Adrenal gland (tissue), 12 donors: Measurements from ENCODE around the gene NYAP2. TPM values are rescaled to one million over a fixed set of nuclear protein-coding genes. Genes with fewer than 3 reads are reported as not detected.

Source experiments
- DNase-seq, 7 donors: peaks; one replicate each; pipeline ENCODE4 v3.0.0-alpha.2; 2019 to 2020
- H3K27ac ChIP-seq, 5 donors: fragments of 200-600 bp; sonication (generic) in 4 of 5; 1 replicate in 3 of 5; 2 replicates in 2 of 5; pipeline versions ENCODE4 v1.5.1 to v1.8.0; 2016 to 2020; ENCODE audit warnings: mild to moderate bottlenecking in 1 of 5
- H3K27me3 ChIP-seq: fragments of 200-600 bp; 2 replicates; pipeline ENCODE4 v1.8.0; 2021
- H3K36me3 ChIP-seq, 2 donors: fragments of 200-600 bp; replicated peaks in 1 of 2; 1 replicate in 1 of 2; 2 replicates in 1 of 2; pipeline versions ENCODE4 v1.5.1 to v1.8.0; 2018 to 2022
- H3K4me1 ChIP-seq, 2 donors: fragments of 200-600 bp; replicated peaks in 1 of 2; 1 replicate in 1 of 2; 2 replicates in 1 of 2; pipeline versions ENCODE4 v1.5.1 to v1.8.0; 2018 to 2021
- H3K4me3 ChIP-seq, 4 donors: fragments of 200-600 bp; sonication (generic) in 3 of 4; one replicate each; pipeline ENCODE4 v1.5.1; 2016 to 2018
- H3K9me3 ChIP-seq, 3 donors: fragments of 200-600 bp; sonication (generic) in 1 of 3; replicated peaks in 1 of 3; 1 replicate in 2 of 3; 2 replicates in 1 of 3; pipeline versions ENCODE4 v1.5.1 to v1.8.0; 2016 to 2021
- CTCF ChIP-seq, 6 experiments: fragments of 450-650 bp in 4 of 6; fragments of 200-600 bp in 2 of 6; sonication (generic) in 1 of 6; IDR thresholded peaks; 1 replicate in 5 of 6; 2 replicates in 1 of 6; pipeline versions ENCODE4 v1.5.1 to v1.8.0; 2016 to 2021; ENCODE audit warnings: antibody characterized with exemption in 6 of 6, mild to moderate bottlenecking in 2 of 6, moderate library complexity in 1 of 6
- POLR2A ChIP-seq, 2 donors: fragments of 450-650 bp; IDR thresholded peaks; one replicate each; pipeline ENCODE4 v1.6.1; 2017; ENCODE audit warnings: antibody characterized with exemption in 2 of 2, mild to moderate bottlenecking in 2 of 2, moderate library complexity in 1 of 2
- WGBS, 4 donors: extraction: QIAGEN DNeasy Blood & Tissue Kit in 2 of 4; methylation state at CpG; one replicate each; pipeline versions ENCODE4 v1.1.5 to v1.1.7; 2013 to 2017; 5-methylcytosine and 5-hydroxymethylcytosine counted together
- intact Hi-C, 2 donors: fragments of 100-400 bp; cut with DNase I; formaldehyde crosslinking; loops; one replicate each; pipeline versions ENCODE4 v1.14.1 to v1.15.0; 2022 to 2023
- polyA plus RNA-seq, 3 donors: library from polyadenylated mRNA; stranded (reverse); fragments of 200-250 nt in 2 of 3; fragments of 350-450 nt in 1 of 3; fragmentation: Illumina TruSeq in 1 of 3; extraction: RNeasy Lipid Tissue Mini Kit (QIAGEN cat#74804) in 1 of 3; gene quantifications; one replicate each; pipeline ENCODE4 v1.2.3, GENCODE V29; 2013 to 2014
- total RNA-seq, 9 donors: library from RNA; depleted of rRNA in 4 of 9; stranded (reverse); fragments of >200 nt in 4 of 9; fragments of 120-200 nt in 1 of 9; fragmentation: NEBNext Ultra II Directional in 1 of 9; extraction: Animal tissue kit (Norgen Biotek cat#: 25700) in 1 of 9; gene quantifications; one replicate each; pipeline versions ENCODE4 v1.1.0 to v1.2.4, GENCODE V29; 2013 to 2023
- donor health status: healthy with polysubstance abuse.
- donor health status: Bipolar disorder and iron deficiency.
- donor health status: DM: yes; HTN: yes; CAD: no.
- donor health status: DM: no; HTN: no; CAD: no.
- donor health status: DM: no; HTN: no; CAD: no.
- donor health status: DM: yes; HTN: yes; CAD: no.

NYAP2 gene
- total and polyA plus RNA-seq, 12 donors = under 0.01 to 0.67 (median 0.11) TPM; not detected in 3

- TF ChIP-seq CTCF (IDR thresholded peaks at IDR 0.05) = no peak
- no peak for TF ChIP-seq POLR2A (IDR thresholded peaks at IDR 0.05)
Observed at GRCh38 chr2:225458431-225459117, 59.1 kb downstream of the NYAP2 start.

GRCh38 chr2:225462417-225462816 lies 62.9 kb downstream of the NYAP2 start:
- H3K27me3 ChIP-seq = no peaks in the 10 kb centered on the region
- TF ChIP-seq POLR2A (IDR thresholded peaks at IDR 0.05) (no peak), CTCF (IDR thresholded peaks at IDR 0.05) (no peak)
- WGBS, 4 donors = 68 to 81% (median 74%) methylated on average over 2 of the region's 2 CpGs
- intact Hi-C loops = no loop called here
- H3K4me3 ChIP-seq = no peak overlapping the region
- no peaks in the 10 kb centered on the region for H3K4me1 ChIP-seq
- H3K36me3 ChIP-seq = no peaks in the 10 kb centered on the region
- DNase-seq = no peak
- H3K9me3 ChIP-seq = no peaks in the 10 kb centered on the region
- no peak overlapping the region for H3K27ac ChIP-seq

More at GRCh38 chr2:225458431-225459117, 59.1 kb downstream of the NYAP2 start:
- H3K27ac ChIP-seq = no peak overlapping the region
- H3K9me3 ChIP-seq = no peaks in the 10 kb centered on the region
- WGBS, 4 donors = 17 to 42% (median 34%) methylated on average over 2 of the region's 2 CpGs
- intact Hi-C loops = no loop called here
- H3K27me3 ChIP-seq = no peaks in the 10 kb centered on the region
- H3K36me3 ChIP-seq = no peaks in the 10 kb centered on the region
- no peak for DNase-seq
- H3K4me1 ChIP-seq = no peaks in the 10 kb centered on the region
- no peak overlapping the region for H3K4me3 ChIP-seq

GRCh38 chr2:225462945-225463344 lies 63.4 kb downstream of the NYAP2 start:
- no peak for DNase-seq
- intact Hi-C loops = no loop called here
- Histone ChIP-seq H3K27ac (no peak overlapping the region), H3K36me3 (no peaks in the 10 kb centered on the region), H3K9me3 (no peaks in the 10 kb centered on the region), H3K4me3 (no peak overlapping the region), H3K27me3 (no peaks in the 10 kb centered on the region), H3K4me1 (no peaks in the 10 kb centered on the region)
- TF ChIP-seq POLR2A (IDR thresholded peaks at IDR 0.05) (no peak), CTCF (IDR thresholded peaks at IDR 0.05) (no peak)

GRCh38 chr2:225463449-225463848 lies 63.9 kb downstream of the NYAP2 start:
- Histone ChIP-seq H3K9me3 (no peaks in the 10 kb centered on the region), H3K36me3 (no peaks in the 10 kb centered on the region), H3K4me3 (no peak overlapping the region), H3K27ac (no peak overlapping the region), H3K27me3 (no peaks in the 10 kb centered on the region), H3K4me1 (no peaks in the 10 kb centered on the region)
- 81 to 96% (median 92%) methylated on average over 1 of the region's 1 CpG for WGBS, 4 donors
- DNase-seq = no peak
- TF ChIP-seq POLR2A (IDR thresholded peaks at IDR 0.05) (no peak), CTCF (IDR thresholded peaks at IDR 0.05) (no peak)
- intact Hi-C loops = no loop called here
